Stomach (tissue), 9 donors: ENCODE measurements around the gene SLC25A12. TPM values are rescaled to one million over a fixed set of nuclear protein-coding genes. Genes with fewer than 3 reads are reported as not detected.
"Not testable (repeated sequence)": the region's sequence is repeated elsewhere in the genome, so short reads cannot be mapped to it uniquely, and the experiment has no call there.

Experiments used
- DNase-seq, 2 donors: peaks; one replicate each; pipeline versions ENCODE4 v3.0.0 to v3.0.0-alpha.2; 2013 to 2019
- H3K27ac ChIP-seq, 5 donors: fragments of 200-600 bp in 4 of 5; sonication (generic) in 4 of 5; one replicate each; pipeline ENCODE4 v1.5.1; 2013 to 2019; ENCODE audit warnings: mild to moderate bottlenecking in 1 of 5, moderate library complexity in 1 of 5
- H3K27me3 ChIP-seq, 3 donors: fragments of 200-600 bp; sonication (generic); one replicate each; pipeline ENCODE4 v1.5.1; 2017 to 2019; ENCODE audit warnings: mixed run types in 1 of 3
- H3K36me3 ChIP-seq, 4 donors: fragments of 200-600 bp; sonication (generic); 1 replicate in 3 of 4; 2 replicates in 1 of 4; pipeline ENCODE4 v1.5.1; 2016 to 2019
- H3K4me1 ChIP-seq, 4 donors: fragments of 200-600 bp; sonication (generic); one replicate each; pipeline ENCODE4 v1.5.1; 2016 to 2019
- H3K4me3 ChIP-seq, 4 donors: fragments of 200-600 bp; sonication (generic) in 3 of 4; one replicate each; pipeline ENCODE4 v1.5.1; 2016 to 2019; ENCODE audit warnings: mild to moderate bottlenecking in 1 of 4
- H3K9me3 ChIP-seq, 4 donors: fragments of 200-600 bp; sonication (generic); one replicate each; pipeline ENCODE4 v1.5.1; 2016 to 2019
- CTCF ChIP-seq, 7 experiments: fragments of 450-650 bp in 4 of 7; fragments of 200-600 bp in 3 of 7; sonication (generic) in 3 of 7; IDR thresholded peaks; one replicate each; pipeline ENCODE4 v1.5.1; 2016 to 2019; ENCODE audit warnings: antibody characterized with exemption in 7 of 7, control low read depth in 2 of 7, mild to moderate bottlenecking in 1 of 7
- EP300 ChIP-seq: sonication (generic); formaldehyde crosslinking; IDR thresholded peaks from one replicate; pipeline ENCODE4 v1.6.1; 2017; ENCODE audit warnings: antibody characterized with exemption
- POLR2A ChIP-seq, 4 donors: fragments of 450-650 bp; IDR thresholded peaks; one replicate each; pipeline ENCODE4 v1.6.1; 2016; ENCODE audit warnings: antibody characterized with exemption in 4 of 4, control low read depth in 2 of 4, mild to moderate bottlenecking in 1 of 4, moderate library complexity in 1 of 4
- POLR2AphosphoS5 ChIP-seq, 3 donors: sonication (generic); formaldehyde crosslinking; IDR thresholded peaks; one replicate each; pipeline ENCODE4 v1.6.1; 2016; ENCODE audit warnings: antibody characterized with exemption in 3 of 3
- WGBS, 5 donors: extraction: QIAGEN DNeasy Blood & Tissue Kit in 3 of 5; methylation state at CpG; one replicate each; pipeline versions ENCODE4 v1.1.5 to v1.1.7; 2013 to 2018; 5-methylcytosine and 5-hydroxymethylcytosine counted together
- intact Hi-C: fragments of 100-400 bp; cut with DNase I; formaldehyde crosslinking; loops from one replicate; pipeline ENCODE4 v1.15.1; 2023; ENCODE audit warnings: low total_unique reads
- polyA plus RNA-seq, 3 donors: library from polyadenylated mRNA; stranded (reverse); fragments of 200-250 nt; gene quantifications; one replicate each; pipeline ENCODE4 v1.2.3, GENCODE V29; 2013
- total RNA-seq, 5 donors: library from RNA; depleted of rRNA; stranded (reverse); fragments of >200 nt; gene quantifications; one replicate each; pipeline versions ENCODE4 v1.1.0 to v1.2.3, GENCODE V29; 2014 to 2016
- donor health status: healthy with polysubstance abuse.
- donor health status: Bipolar disorder and iron deficiency.
- donor health status: healthy.

Gene SLC25A12
- total and polyA plus RNA-seq, 8 donors: 10.1 to 53.6 (median 20.3) TPM

- H3K4me3 ChIP-seq: no peak overlapping the region
- H3K9me3 ChIP-seq: peaks cover 0 to 3% (median 0%) of the 10 kb centered on the region in 4 donors
- no peak for TF ChIP-seq EP300
- TF ChIP-seq POLR2A (IDR thresholded peaks at IDR 0.05): no peak
- no peak for TF ChIP-seq POLR2AphosphoS5 (IDR thresholded peaks at IDR 0.05)
- TF ChIP-seq CTCF (IDR thresholded peaks at IDR 0.05): no peak
- H3K36me3 ChIP-seq: no peaks in the 10 kb centered on the region
- no peak overlapping the region for H3K27ac ChIP-seq
- no peaks in the 10 kb centered on the region for H3K27me3 ChIP-seq
- DNase-seq: no peak
- intact Hi-C loops: no loop called here
- no peaks in the 10 kb centered on the region for H3K4me1 ChIP-seq
- 28 to 59% (median 29%) methylated on average over 1 of the region's 1 CpG for WGBS, 5 donors
Measured at GRCh38 chr2:171910494-171910893, 16.4 kb upstream of the SLC25A12 start.

GRCh38 chr2:171909266-171909665 is 15.2 kb upstream of the SLC25A12 start:
- Histone ChIP-seq H3K4me3 (no peak overlapping the region), H3K27ac (no peak overlapping the region), H3K4me1 (no peaks in the 10 kb centered on the region), H3K9me3 (peaks cover 0 to 3% (median 0%) of the 10 kb centered on the region in 4 donors), H3K27me3 (no peaks in the 10 kb centered on the region), H3K36me3 (no peaks in the 10 kb centered on the region)
- TF ChIP-seq CTCF (IDR thresholded peaks at IDR 0.05) (no peak), EP300 (no peak), POLR2A (IDR thresholded peaks at IDR 0.05) (no peak), POLR2AphosphoS5 (IDR thresholded peaks at IDR 0.05) (no peak)
- WGBS, 5 donors: 76 to 97% (median 91%) methylated on average over 3 of the region's 3 CpGs
- intact Hi-C loops: no loop called here
- DNase-seq: no peak

GRCh38 chr2:171908235-171908634 is 14.2 kb upstream of the SLC25A12 start:
- intact Hi-C loops: no loop called here
- DNase-seq: no peak
- 89 to 98% (median 94%) methylated on average over 1 of the region's 1 CpG for WGBS, 5 donors
- Histone ChIP-seq H3K36me3 (no peaks in the 10 kb centered on the region), H3K27ac (no peak overlapping the region), H3K9me3 (peaks cover 0 to 3% (median 0%) of the 10 kb centered on the region in 4 donors), H3K27me3 (no peaks in the 10 kb centered on the region), H3K4me1 (no peaks in the 10 kb centered on the region), H3K4me3 (no peak overlapping the region)
- no peak for TF ChIP-seq POLR2A (IDR thresholded peaks at IDR 0.05)
- TF ChIP-seq POLR2AphosphoS5 (IDR thresholded peaks at IDR 0.05): no peak
- no peak for TF ChIP-seq CTCF (IDR thresholded peaks at IDR 0.05)
- TF ChIP-seq EP300: no peak

- DNase-seq: no peak
- H3K27ac ChIP-seq: no peak overlapping the region
- 40 to 69% (median 58%) methylated on average over 2 of the region's 2 CpGs for WGBS, 5 donors
- no peaks in the 10 kb centered on the region for H3K27me3 ChIP-seq
- no peak overlapping the region for H3K4me3 ChIP-seq
- no peaks in the 10 kb centered on the region for H3K4me1 ChIP-seq
- H3K36me3 ChIP-seq: no peaks in the 10 kb centered on the region
- no peak for TF ChIP-seq POLR2AphosphoS5 (IDR thresholded peaks at IDR 0.05)
- no peak for TF ChIP-seq CTCF (IDR thresholded peaks at IDR 0.05)
- TF ChIP-seq EP300: no peak
- TF ChIP-seq POLR2A (IDR thresholded peaks at IDR 0.05): no peak
- intact Hi-C loops: no loop called here
- H3K9me3 ChIP-seq: no peaks in the 10 kb centered on the region
Measured at GRCh38 chr2:171902840-171903420, 8.9 kb upstream of the SLC25A12 start.

GRCh38 chr2:171899623-171900282 is 5.7 kb upstream of the SLC25A12 start:
- WGBS, 5 donors: 90 to 97% (median 96%) methylated on average over 13 to 52 of the region's 58 CpGs
- H3K4me3 ChIP-seq, H3K36me3 ChIP-seq, H3K27me3 ChIP-seq, H3K4me1 ChIP-seq, H3K27ac ChIP-seq, intact Hi-C loops, H3K9me3 ChIP-seq, DNase-seq: not testable (repeated sequence)
